GM23338 (cell line): Measurements from ENCODE around the gene SYK. TPM values are rescaled to one million over a fixed set of nuclear protein-coding genes. Genes with fewer than 3 reads are reported as not detected.

Source experiments
- ATAC-seq: fragments of 200-7000 bp; cut with Tn5 transposase; 3 replicates; pipeline ENCODE4 v1.9.1; 2020
- DNase-seq: peaks from one replicate; pipeline ENCODE4 v3.0.0-alpha.2; 2015; ENCODE audit warnings: low spot score
- H2AFZ ChIP-seq: fragments of 200-600 bp; sonication (generic); 2 replicates; pipeline ENCODE4 v1.8.0; 2016; ENCODE audit warnings: antibody characterized with exemption, mild to moderate bottlenecking, moderate library complexity
- H3F3A ChIP-seq: fragments of 200-600 bp; sonication (generic); replicated peaks from 2 replicates; pipeline ENCODE4 v1.8.0; 2017; ENCODE audit warnings: antibody characterized with exemption, mixed run types, low read depth
- H3K27ac ChIP-seq: fragments of 200-600 bp; sonication (generic); 2 replicates; pipeline ENCODE4 v1.6.1; 2016; ENCODE audit warnings: low read depth
- H3K27me3 ChIP-seq: fragments of 200-600 bp; sonication (generic); 2 replicates; pipeline ENCODE4 v1.8.0; 2016; ENCODE audit warnings: mild to moderate bottlenecking, mixed run types, moderate library complexity; ENCODE audit not compliant: insufficient read depth
- H3K36me3 ChIP-seq: fragments of 200-600 bp; sonication (generic); 2 replicates; pipeline ENCODE4 v1.8.0; 2016; ENCODE audit warnings: mild to moderate bottlenecking; ENCODE audit not compliant: insufficient read depth
- H3K4me1 ChIP-seq: fragments of 200-600 bp; sonication (generic); 2 replicates; pipeline ENCODE4 v1.8.0; 2016; ENCODE audit warnings: mild to moderate bottlenecking, moderate library complexity; ENCODE audit not compliant: insufficient read depth
- H3K4me2 ChIP-seq: fragments of 200-600 bp; sonication (generic); 2 replicates; pipeline ENCODE4 v1.7.1; 2017; ENCODE audit warnings: mixed run types
- H3K4me3 ChIP-seq: fragments of 200-600 bp; sonication (generic); 2 replicates; pipeline ENCODE4 v1.6.1; 2016; ENCODE audit warnings: mixed run types
- H3K79me2 ChIP-seq: fragments of 200-600 bp; sonication (generic); replicated peaks from 2 replicates; pipeline ENCODE4 v1.8.0; 2017; ENCODE audit warnings: mild to moderate bottlenecking; ENCODE audit not compliant: insufficient read depth
- H3K9me2 ChIP-seq: fragments of 200-600 bp; sonication (generic); 2 replicates; pipeline ENCODE4 v1.8.0; 2017; ENCODE audit not compliant: insufficient read depth
- H4K20me1 ChIP-seq: fragments of 200-600 bp; sonication (generic); replicated peaks from 2 replicates; pipeline ENCODE4 v1.8.0; 2017; ENCODE audit warnings: mild to moderate bottlenecking; ENCODE audit not compliant: insufficient read depth
- H3K27ac Mint-ChIP-seq: 2 replicates; pipeline ENCODE4 v1.8.0; 2020; ENCODE audit warnings: inconsistent platforms, mild to moderate bottlenecking, moderate library complexity, mixed read lengths
- H3K27me3 Mint-ChIP-seq: 3 replicates; pipeline ENCODE4 v1.8.0; 2022; ENCODE audit warnings: low read depth, mild to moderate bottlenecking, moderate library complexity, mixed read lengths, inconsistent platforms; ENCODE audit not compliant: insufficient read depth, poor library complexity
- H3K36me3 Mint-ChIP-seq: 3 replicates; pipeline ENCODE4 v1.8.0; 2021; ENCODE audit warnings: low read depth, mild to moderate bottlenecking, inconsistent platforms, moderate library complexity, mixed read lengths
- H3K4me1 Mint-ChIP-seq: 3 replicates; pipeline ENCODE4 v1.8.0; 2020; ENCODE audit warnings: mild to moderate bottlenecking, inconsistent platforms, mixed read lengths
- H3K4me3 Mint-ChIP-seq: 3 replicates; pipeline ENCODE4 v1.8.0; 2021; ENCODE audit warnings: moderate library complexity, mild to moderate bottlenecking, inconsistent platforms, mixed read lengths
- H3K9me3 Mint-ChIP-seq: 3 replicates; pipeline ENCODE4 v1.8.0; 2020; ENCODE audit warnings: moderate library complexity, mild to moderate bottlenecking, inconsistent platforms, mixed read lengths
- CREB1 ChIP-seq: fragments of 250-450 bp; sonication (Bioruptor Pico); IDR thresholded peaks from 2 replicates; pipeline ENCODE4 v1.5.0; 2020; ENCODE audit warnings: low read depth, mild to moderate bottlenecking, moderate library complexity
- CTCF ChIP-seq, 2 experiments: fragments of 200-600 bp in 1 of 2; sonication (generic) in 1 of 2; conservative IDR thresholded peaks; 2 replicates each; pipeline versions ENCODE4 v1.5.1 to v1.6.1; 2016 to 2017; ENCODE audit warnings: antibody characterized with exemption in 2 of 2, low read depth in 2 of 2, mild to moderate bottlenecking in 2 of 2, moderate library complexity in 1 of 2
- ETS1 ChIP-seq: IDR thresholded peaks from 2 replicates; pipeline ENCODE4 v1.6.1; 2016; ENCODE audit warnings: antibody characterized with exemption
- EZH2 ChIP-seq: fragments of 200-600 bp; sonication (generic); IDR thresholded peaks from one replicate; pipeline ENCODE4 v1.8.0; 2017; ENCODE audit warnings: antibody characterized with exemption, mild to moderate bottlenecking, low read depth; ENCODE audit not compliant: unreplicated experiment
- EZH2phosphoT487 ChIP-seq: fragments of 200-600 bp; sonication (generic); IDR thresholded peaks from one replicate; pipeline ENCODE4 v1.8.1; 2018; ENCODE audit warnings: antibody characterized with exemption; ENCODE audit not compliant: unreplicated experiment
- JUNB ChIP-seq: IDR thresholded peaks from one replicate; pipeline ENCODE4 v1.6.1; 2016; ENCODE audit warnings: antibody characterized with exemption; ENCODE audit not compliant: unreplicated experiment
- NANOG ChIP-seq: IDR thresholded peaks from 2 replicates; pipeline ENCODE4 v1.6.1; 2016; ENCODE audit warnings: antibody characterized with exemption, borderline replicate concordance
- POLR2AphosphoS5 ChIP-seq: IDR thresholded peaks from 2 replicates; pipeline ENCODE4 v1.6.1; 2016; ENCODE audit warnings: antibody characterized with exemption, low read depth
- REST ChIP-seq: IDR thresholded peaks from one replicate; pipeline ENCODE4 v1.6.1; 2018; ENCODE audit warnings: antibody characterized with exemption; ENCODE audit not compliant: unreplicated experiment
- STAT1 ChIP-seq: IDR thresholded peaks from one replicate; pipeline ENCODE4 v1.6.1; 2016; ENCODE audit warnings: antibody characterized with exemption; ENCODE audit not compliant: unreplicated experiment
- ZNF114 ChIP-seq: fragments of 250-450 bp; sonication (Bioruptor Pico); IDR thresholded peaks from 2 replicates; pipeline ENCODE4 v1.5.0; 2020; ENCODE audit warnings: mild to moderate bottlenecking, moderate library complexity
- ZNF331 ChIP-seq: fragments of 250-450 bp; sonication (Bioruptor Pico); IDR thresholded peaks from 2 replicates; pipeline ENCODE4 v1.5.0; 2020; ENCODE audit warnings: low read depth, mild to moderate bottlenecking, moderate library complexity
- ZNF462 ChIP-seq: fragments of 250-450 bp; sonication (Bioruptor Pico); IDR thresholded peaks from 2 replicates; pipeline ENCODE4 v1.5.0; 2020; ENCODE audit warnings: mild to moderate bottlenecking, moderate library complexity
- polyA plus RNA-seq: library from polyadenylated mRNA; unstranded; fragments of >200 nt; fragmentation: Nextera tagmentation; extraction: Ambion mirVana; gene quantifications from 2 replicates; pipeline ENCODE4 v1.2.1, GENCODE V29; 2016
- total RNA-seq: library from RNA; depleted of rRNA; stranded (reverse); fragments of >200 nt; shearing (Covaris generic); gene quantifications from 2 replicates; pipeline ENCODE4 v1.2.3, GENCODE V29; 2014

SYK gene
- total and polyA plus RNA-seq, 2 experiments from 2014 or later: 1.5 to 5.8 TPM

- H3K27me3 Mint-ChIP-seq: peaks cover 7% of the 10 kb centered on the region
- DNase-seq (no peak), ATAC-seq (peak; percentile 82)
- Histone ChIP-seq H2AFZ (peak overlapping the region; percentile 83; the same call in 1 of the 2 replicates), H3K27ac (no peak overlapping the region), H3K79me2 (no peaks in the 10 kb centered on the region), H4K20me1 (no peaks in the 10 kb centered on the region), H3K36me3 (no peaks in the 10 kb centered on the region), H3K4me3 (no peak overlapping the region), H3K27me3 (no peaks in the 10 kb centered on the region), H3K4me1 (no peaks in the 10 kb centered on the region), H3F3A (no peaks in the 10 kb centered on the region), H3K9me2 (0 out of 2 replicates have a peak, but pooled peaks cover 3% of the 10 kb centered on the region), H3K4me2 (no peak overlapping the region)
- no peak overlapping the region for H3K4me3 Mint-ChIP-seq
- H3K36me3 Mint-ChIP-seq: 0 out of 3 replicates have a peak, but pooled peaks cover 4% of the 10 kb centered on the region
- H3K27ac Mint-ChIP-seq: no peak overlapping the region
- peaks cover 13% of the 10 kb centered on the region; the same call in 1 of the 3 replicates for H3K4me1 Mint-ChIP-seq
- peaks cover 8% of the 10 kb centered on the region; the same call in 1 of the 3 replicates for H3K9me3 Mint-ChIP-seq
- TF ChIP-seq ZNF462 (CRISPR knock-in tag): no peak
- no peak for TF ChIP-seq EZH2phosphoT487
- TF ChIP-seq ZNF114: no peak
- TF ChIP-seq REST: no peak
- no peak for TF ChIP-seq CREB1 (CRISPR knock-in tag)
- no peak for TF ChIP-seq JUNB
- no peak for TF ChIP-seq POLR2AphosphoS5
- no peak for TF ChIP-seq NANOG
- no peak for TF ChIP-seq ZNF331 (CRISPR knock-in tag)
- no peak for TF ChIP-seq EZH2
- no peak for TF ChIP-seq ETS1
- no peak for TF ChIP-seq STAT1
- TF ChIP-seq CTCF (conservative IDR thresholded peaks at IDR 0.05; ENCODE audit: low read depth in 2 of 2): no peak
Observed at GRCh38 chr9:90815944-90816357, 14.3 kb downstream of the SYK start.
